ENCODE data around the gene ARID1B.

GRCh38 chr6:157125531-157125930 lies 348.4 kb downstream of the ARID1B start:
- TF ChIP-seq CTCF (conservative IDR thresholded peaks at IDR 0.05; ENCODE audit: low read length) (no peak), EZH2phosphoT487 (IDR thresholded peaks at IDR 0.05; ENCODE audit: borderline replicate concordance, low read depth, low read length) (no peak)

All from OCI-LY7 (cell line).